ENCODE results near the gene C6orf52.

Gene C6orf52

DNA sequence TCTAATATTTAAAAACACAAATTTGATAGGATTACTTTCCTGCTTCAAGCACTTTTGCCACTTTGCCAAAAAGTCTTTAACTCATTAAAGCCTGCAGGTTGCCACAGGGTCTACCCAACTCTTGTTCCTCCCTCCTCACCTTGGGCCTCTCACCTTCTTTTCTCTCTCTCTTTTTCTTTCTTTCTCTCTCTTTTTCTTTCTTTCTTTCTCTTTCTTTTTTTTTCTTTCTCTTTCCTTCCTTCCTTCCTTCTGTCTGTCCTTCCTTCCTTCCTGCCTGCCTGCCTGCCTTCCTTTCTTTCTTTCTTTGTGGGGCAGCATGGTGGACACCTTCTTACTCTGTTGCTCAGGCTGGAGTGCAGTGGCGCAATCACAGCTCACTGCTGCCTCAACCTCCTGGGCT lies 50.2 kb downstream of the C6orf52 start:
- DNase-seq (ENCODE audit: low read depth), result no peak

DNA sequence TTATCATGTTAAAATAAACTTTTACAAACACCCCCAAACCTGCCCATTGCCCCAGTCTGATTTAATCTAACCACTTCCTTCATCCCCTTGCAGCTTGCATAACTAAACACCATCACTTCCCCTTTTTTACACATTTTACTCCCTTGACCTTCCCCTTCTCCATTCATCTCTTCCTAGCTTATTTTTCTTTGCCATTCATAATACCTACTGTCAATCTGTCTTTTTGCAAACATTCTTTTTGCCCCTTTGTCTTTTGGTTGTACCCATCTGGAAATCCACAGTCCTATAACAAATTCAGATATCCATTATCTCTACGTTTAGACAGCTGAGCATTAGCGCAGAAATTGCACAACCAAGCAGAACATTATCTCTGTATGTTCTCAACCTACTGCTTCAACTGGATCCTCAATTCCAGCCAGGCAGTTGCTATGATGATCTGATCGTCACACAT lies 51.2 kb downstream of the C6orf52 start:
- no peak for DNase-seq (ENCODE audit: low read depth)

- DNase-seq (ENCODE audit: low read depth), result no peak
These were observed 52.9 kb downstream of the C6orf52 start for GRCh38 chr6:10641528-10641927.

DNA sequence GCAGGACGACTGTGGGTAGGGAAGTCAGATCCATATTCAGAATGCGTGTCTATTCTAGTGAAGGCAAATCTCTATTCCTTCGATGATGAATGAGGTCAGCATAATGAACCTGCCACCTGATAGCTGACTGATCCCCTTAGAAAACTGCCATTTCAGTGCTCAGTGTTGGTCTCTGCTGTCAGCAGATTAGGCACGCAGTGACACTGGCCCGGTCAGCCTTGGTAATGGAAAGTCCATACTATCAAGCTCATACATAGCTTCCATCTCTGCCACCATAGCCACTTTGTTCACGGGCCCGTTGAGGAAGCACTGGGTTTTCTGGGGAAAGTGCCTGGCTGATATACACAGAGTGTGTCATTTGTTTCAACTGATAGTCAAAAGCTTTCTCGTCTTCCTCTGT lies 54.0 kb downstream of the C6orf52 start:
- DNase-seq (ENCODE audit: low read depth), result no peak

- DNase-seq (ENCODE audit: low read depth), result no peak
These were observed 61.2 kb downstream of the C6orf52 start for GRCh38 chr6:10633216-10633615.

GRCh38 chr6:10630178-10630577 lies 64.2 kb downstream of the C6orf52 start:
- no peak for DNase-seq (ENCODE audit: low read depth)

- no peak for DNase-seq (ENCODE audit: low read depth)
These were observed 66.6 kb downstream of the C6orf52 start for GRCh38 chr6:10627800-10628199.

GRCh38 chr6:10626154-10626741 lies 68.2 kb downstream of the C6orf52 start:
- no peak for DNase-seq (ENCODE audit: low read depth)

DNA sequence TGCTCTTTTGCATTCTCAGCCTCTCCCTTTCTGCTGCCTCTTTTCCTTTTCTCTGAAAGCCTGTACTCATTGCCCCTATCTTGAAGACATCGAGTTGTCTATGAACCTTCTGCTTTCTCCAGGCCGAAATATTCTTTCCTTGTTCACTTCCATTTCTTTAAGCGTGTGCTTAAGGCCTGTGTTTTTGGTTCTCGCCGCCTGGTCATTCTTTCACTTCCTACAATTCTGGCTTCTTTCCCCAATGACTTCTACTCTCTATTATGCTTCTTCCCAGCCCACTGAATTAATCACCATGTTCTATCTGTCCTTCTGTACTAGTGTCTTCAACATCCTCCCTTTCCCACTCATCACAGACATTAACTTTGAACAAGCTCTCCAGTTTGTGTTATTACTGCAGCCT lies 69.6 kb downstream of the C6orf52 start:
- no peak for DNase-seq (ENCODE audit: low read depth)

- no peak for DNase-seq (ENCODE audit: low read depth)
These were observed 72.6 kb downstream of the C6orf52 start for GRCh38 chr6:10621847-10622246.
